Hematopoietic multipotent progenitor cell treated with erythropoietin and hydrocortisone succinate and interleukin-3 and kit ligand, for 4 days (in vitro differentiated cells): Measurements from ENCODE around the gene APOE.
"Not testable (repeated sequence)": the region's sequence is repeated elsewhere in the genome, so short reads cannot be mapped to it uniquely, and the experiment has no call there.

Experiments
- DNase-seq: peaks from one replicate; pipeline ENCODE4 v3.0.0-alpha.2; 2015

The APOE gene

DNA sequence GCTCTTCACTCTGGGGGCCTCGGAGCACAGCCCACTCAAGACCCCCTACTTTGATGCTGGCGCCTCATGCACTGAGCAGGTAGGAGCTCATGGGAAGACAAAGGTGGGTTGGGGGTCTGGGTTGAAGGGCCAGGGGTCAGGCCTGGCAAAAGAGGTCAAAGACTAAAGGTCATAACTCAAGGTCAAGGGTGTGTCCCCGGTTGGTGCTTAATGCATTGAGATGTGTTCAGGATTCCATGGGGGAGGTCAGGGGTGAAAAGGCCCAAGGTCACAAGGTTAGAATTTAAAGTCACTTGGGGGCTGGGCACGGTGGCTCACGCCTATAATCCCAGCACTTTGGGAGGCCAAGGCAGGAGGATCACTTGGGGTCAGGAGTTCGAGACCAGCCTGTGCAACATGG is 19.5 kb upstream of the APOE start:
- DNase-seq: no peak

DNA sequence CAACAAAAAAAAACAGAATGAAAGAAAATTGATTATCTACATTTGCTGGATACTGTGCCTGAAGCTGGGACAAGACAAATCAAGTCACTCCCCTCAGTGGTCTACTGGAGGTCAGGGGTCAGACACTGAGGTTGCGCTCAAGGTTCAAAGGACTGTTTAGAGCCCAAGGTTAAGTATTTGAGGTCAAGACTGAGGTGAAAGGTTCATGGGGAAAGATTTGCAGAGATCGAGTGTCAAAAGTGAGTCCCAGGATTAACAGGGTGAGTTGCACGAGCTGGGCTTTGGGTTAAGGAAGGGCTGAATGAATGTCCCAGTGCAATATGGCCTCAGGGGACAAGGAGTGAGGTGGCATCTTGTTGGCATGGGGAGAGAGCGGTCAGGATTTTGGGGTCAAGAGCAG is 17.9 kb upstream of the APOE start:
- no peak for DNase-seq

DNA sequence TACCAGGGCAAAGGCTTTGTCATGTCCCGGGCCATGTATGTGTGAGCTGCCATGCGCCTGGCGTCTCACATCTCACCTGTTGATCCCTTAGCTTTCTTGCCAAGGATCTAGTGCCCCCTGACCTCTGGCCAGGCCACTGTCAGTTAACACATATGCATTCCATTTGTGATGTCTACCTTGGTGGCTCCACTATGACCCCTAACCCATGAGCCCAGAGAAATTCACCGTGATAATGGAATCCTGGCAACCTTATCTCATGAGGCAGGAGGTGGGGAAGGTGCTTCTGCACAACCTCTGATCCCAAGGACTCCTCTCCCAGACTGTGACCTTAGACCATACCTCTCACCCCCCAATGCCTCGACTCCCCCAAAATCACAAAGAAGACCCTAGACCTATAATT is 17.3 kb upstream of the APOE start:
- DNase-seq: not testable (repeated sequence)

DNA sequence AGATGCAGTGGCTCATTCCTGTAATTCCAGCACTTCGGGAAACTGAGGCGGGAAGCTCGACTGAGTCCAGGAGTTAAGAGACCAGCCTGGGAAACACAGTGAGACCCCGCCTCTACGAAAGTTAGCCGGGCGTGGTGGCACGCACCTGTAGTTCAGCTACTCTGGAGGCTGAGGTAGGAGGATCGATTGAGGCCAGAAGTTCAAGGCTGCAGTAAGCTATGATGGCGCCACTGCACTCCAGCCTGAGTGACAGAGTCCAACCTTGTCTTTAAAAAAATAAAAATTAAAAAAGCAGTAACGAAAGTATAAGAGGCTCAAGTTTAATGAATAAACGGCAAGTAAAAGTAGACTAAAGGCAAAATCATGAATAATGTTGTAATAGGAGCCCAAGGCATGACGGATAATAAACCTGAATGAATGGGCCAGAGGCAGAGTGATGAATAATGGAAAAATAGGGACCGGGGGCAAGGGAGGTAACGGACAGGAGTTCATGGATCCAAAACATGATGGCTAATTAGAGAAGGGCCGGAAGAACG is 15.7 kb upstream of the APOE start:
- no peak for DNase-seq

DNA sequence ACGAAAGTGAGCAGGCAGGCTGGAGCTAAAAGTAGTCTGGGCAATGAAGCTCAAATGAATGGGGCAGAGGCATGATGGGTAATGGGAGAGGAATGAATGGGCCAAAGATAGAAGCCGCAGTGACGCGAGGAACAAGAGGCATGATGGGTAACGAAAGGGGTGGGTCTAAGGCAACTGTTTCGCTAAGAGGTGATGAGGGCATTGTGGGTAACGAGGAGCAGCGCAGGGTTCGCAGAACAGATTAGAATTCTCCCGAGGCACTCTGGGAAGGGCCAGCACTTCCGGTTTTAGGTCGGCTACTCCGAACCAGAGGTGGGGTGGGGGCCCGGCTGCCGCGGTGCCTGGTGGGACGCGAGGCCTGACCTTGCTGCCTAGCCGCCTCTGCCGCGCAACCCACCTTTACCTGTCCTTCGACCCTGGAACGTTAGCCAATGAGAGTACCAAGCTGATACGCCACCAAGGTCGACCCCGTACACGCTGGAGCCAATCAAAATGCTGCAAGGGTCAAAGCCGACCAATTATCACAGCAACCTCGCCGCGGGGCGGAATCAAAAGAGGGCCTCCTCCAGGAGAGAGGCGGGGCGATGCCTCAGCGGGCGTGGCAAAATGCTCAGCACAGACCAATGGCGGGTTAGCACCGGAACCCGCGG is 15.1 kb upstream of the APOE start:
- peak; percentile 100 for DNase-seq

DNA sequence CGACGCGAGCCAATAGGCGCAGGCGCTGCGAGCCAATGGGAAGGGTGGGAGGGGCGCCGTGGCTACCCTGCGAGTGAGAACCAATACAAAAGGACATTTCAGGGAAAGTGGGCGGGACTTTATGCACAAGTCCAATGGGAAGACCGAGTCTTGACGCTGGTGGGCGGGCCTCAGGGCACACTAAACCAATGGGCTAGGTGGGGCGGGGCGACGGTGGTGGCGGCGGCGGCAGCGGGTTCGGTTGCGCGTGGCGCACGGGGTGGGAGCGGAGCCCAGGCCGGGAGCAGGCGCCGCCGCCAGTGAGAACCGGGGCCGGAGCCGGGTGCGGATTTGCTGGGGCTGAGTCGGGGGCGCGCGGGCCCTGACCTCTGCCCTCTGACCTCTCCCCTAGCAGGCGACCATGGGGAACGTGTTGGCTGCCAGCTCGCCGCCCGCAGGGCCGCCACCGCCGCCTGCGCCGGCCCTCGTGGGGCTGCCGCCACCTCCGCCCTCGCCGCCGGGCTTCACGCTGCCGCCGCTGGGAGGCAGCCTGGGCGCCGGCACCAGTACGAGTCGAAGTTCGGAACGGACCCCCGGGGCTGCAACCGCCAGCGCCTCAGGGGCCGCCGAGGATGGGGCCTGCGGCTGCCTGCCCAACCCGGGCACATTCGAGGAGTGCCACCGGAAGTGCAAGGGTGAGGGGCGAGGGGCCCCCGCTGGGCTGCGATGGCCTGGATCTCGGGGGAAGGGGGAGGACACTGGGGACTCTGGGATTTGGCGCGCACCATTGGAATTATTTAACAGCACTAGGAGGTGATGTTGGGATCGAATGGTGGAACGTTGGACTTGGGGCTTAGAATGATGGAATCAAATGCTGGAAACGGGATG is 14.3 kb upstream of the APOE start, which contains the start of gene TOMM40:
TSS of gene TOMM40 (plus strand) at position 239 of the 867 bp plus-strand sequence. CDS start at position 401, 162 bp downstream.
- peak; percentile 38 for DNase-seq

DNA sequence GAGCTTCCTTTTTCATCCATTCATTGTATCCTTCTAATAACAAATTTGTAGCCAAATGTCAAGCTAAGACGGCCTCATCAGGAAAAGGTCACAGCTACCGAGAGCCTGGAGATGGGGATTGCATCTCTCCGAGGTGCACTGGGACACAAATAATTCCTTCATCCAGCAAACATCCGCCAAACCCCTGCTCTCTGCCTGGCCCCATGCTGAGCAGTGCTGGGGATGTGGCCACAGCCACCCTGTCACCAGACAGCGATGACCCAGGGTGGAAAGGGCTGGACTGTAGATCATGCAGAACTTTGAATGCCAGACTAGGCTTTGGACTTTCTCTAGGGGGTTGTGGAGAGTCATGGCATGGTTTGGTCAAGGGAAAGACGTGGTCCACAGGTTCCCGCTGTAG is 12.7 kb upstream of the APOE start:
- no peak for DNase-seq

DNA sequence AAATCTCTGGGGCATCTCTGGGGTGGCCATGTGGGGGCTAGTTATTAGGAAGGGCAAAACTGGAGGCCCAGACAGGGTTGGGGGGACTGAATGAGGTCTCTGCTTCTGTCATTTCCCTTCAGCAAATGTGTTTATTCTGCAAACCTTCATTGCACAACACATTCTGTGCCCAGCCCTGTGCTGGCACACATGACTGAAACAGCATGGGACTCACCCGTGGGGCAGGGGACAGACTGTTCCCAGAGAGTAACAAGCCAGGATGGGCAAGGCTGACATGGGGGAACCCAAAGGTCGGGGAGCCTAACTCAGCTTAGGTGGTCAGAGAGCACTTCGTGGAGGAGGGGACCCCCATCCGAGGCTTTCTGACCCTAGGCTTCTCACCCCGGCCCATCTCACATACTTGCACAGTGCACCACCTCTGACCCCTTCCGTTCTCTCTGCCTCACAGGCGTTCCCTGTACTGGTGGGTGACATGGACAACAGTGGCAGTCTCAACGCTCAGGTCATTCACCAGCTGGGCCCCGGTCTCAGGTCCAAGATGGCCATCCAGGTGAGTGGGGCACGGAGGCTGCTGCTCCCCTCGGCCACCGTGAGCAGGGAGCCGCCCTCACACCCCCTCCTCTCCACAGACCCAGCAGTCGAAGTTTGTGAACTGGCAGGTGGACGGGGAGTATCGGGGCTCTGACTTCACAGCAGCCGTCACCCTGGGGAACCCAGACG is 12.1 kb upstream of the APOE start:
- no peak for DNase-seq

DNA sequence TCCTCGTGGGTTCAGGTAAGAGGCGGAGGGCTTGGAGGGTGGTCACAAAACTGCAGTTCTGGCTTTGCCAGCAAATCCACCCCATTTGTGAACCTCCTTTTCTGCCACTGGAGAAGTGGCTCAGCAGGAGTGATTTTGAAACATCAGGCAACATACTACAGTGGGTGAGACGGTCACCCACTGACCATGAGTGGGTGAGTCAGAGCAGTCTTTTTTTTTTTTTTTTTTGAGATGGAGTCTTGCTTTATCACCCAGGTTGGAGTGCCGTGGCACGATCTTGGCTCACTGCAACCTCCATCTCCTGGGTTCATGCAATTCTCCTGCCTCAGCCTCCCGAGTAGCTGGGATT is 11.6 kb upstream of the APOE start:
- no peak for DNase-seq

DNA sequence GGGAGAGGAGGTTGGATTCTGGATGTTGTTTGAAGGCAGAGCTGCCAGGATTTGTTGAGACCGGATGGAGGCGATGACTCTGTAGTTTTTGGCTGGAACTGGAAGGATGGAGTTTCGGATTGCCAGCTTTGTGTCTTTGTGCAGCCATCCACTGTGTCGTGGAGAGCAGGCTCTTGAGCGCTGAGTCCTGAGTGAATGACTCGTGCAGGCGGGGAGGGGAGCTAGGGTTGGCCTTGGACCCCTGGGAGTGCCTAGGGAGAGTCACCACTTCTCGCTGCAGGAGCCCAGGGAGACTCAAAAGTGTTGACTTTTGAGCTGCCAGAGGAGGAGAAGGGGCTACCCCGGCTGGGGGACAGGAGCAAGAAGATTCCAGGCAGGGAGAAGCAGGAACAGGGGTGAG is 10.7 kb upstream of the APOE start:
- DNase-seq: no peak

DNA sequence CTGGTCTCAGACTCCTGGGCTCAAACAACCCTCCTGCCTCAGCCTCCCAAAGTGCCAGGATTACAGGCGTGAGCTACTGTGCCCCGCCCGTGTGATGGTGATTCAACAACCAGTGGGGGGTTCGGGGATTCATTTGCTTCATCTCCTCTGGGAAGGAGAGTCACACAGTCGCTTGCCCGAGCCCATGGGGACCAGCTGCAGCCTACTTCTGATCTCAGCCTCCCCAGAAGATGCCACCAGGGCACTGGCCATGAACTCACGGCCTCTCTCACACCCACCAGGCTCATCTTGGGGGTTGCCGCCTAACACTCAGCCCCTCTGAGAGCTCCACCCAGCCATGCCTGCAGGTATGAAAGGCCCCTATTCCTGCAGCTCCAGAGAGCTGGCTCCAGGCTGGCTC is 7.8 kb upstream of the APOE start:
- DNase-seq: no peak

DNA sequence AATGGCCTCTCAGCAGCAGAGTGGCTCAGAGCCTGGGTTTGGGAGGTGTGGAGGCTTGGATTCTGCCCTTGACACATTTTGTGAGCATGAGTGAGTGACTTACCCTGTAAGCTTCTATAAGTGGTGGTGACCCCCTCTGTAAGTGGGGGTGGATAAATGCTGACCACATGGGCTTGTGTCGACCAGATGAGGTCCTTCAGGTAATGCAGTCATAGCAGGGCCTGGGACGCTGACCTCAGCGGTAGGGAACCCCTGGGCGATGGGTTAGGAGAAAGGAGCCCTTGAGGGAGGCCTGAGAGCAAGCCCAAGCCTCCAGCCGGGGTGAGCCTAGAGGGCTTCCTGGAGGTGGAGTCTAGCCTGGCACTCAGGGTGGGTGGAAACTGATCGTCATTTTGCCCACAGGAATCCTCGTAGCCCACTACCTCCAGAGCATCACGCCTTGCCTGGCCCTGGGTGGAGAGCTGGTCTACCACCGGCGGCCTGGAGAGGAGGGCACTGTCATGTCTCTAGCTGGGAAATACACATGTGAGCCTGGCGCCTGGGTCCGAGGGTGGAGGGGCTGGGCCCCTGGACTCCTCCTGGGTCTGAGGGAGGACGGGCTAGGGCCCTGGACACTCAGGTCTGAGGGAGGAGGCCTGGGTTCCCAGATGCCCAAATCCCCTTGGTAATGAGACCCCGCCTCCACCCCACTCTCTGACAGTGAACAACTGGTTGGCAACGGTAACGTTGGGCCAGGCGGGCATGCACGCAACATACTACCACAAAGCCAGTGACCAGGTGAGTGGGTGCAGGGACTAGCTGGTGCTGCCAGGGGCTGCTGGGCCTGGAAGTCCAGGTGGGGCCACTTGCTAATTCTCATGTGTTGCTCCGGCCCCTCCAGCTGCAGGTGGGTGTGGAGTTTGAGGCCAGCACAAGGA is 5.0 kb upstream of the APOE start:
- no peak for DNase-seq

DNA sequence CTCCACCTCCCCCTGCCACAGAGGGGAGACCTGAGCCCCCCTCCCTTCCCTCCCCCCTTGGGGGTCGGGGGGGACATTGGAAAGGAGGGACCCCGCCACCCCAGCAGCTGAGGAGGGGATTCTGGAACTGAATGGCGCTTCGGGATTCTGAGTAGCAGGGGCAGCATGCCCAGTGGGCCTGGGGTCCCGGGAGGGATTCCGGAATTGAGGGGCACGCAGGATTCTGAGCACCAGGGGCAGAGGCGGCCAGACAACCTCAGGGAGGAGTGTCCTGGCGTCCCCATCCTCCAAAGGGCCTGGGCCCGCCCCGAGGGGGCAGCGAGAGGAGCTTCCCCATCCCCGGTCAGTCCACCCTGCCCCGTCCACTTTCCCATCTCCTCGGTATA is 2.4 kb upstream of the APOE start:
- DNase-seq: no peak

DNA sequence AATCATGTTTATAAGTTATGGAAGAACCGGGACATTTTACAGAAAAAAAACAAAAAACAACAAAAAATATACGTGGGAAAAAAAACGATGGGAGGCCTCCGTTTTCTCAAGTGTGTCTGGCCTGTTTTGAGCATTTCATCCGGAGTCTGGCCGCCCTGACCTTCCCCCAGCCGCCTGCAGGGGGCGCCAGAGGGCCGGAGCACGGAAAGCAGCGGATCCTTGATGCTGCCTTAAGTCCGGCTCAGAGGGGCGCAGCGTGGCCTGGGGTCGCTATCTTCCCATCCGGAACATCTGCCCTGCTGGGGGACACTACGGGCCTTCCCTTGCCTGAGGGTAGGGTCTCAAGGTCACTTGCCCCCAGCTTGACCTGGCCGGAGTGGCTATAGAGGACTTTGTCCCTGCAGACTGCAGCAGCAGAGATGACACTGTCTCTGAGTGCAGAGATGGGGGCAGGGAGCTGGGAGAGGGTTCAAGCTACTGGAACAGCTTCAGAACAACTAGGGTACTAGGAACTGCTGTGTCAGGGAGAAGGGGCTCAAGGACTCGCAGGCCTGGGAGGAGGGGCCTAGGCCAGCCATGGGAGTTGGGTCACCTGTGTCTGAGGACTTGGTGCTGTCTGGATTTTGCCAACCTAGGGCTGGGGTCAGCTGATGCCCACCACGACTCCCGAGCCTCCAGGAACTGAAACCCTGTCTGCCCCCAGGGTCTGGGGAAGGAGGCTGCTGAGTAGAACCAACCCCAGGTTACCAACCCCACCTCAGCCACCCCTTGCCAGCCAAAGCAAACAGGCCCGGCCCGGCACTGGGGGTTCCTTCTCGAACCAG is 1.8 kb upstream of the APOE start:
- DNase-seq: peak; percentile 83

DNA sequence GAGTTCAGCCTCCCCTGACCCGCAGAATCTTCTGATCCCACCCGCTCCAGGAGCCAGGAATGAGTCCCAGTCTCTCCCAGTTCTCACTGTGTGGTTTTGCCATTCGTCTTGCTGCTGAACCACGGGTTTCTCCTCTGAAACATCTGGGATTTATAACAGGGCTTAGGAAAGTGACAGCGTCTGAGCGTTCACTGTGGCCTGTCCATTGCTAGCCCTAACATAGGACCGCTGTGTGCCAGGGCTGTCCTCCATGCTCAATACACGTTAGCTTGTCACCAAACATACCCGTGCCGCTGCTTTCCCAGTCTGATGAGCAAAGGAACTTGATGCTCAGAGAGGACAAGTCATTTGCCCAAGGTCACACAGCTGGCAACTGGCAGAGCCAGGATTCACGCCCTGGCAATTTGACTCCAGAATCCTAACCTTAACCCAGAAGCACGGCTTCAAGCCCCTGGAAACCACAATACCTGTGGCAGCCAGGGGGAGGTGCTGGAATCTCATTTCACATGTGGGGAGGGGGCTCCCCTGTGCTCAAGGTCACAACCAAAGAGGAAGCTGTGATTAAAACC is 1.1 kb upstream of the APOE start:
- DNase-seq: peak; percentile 35

DNA sequence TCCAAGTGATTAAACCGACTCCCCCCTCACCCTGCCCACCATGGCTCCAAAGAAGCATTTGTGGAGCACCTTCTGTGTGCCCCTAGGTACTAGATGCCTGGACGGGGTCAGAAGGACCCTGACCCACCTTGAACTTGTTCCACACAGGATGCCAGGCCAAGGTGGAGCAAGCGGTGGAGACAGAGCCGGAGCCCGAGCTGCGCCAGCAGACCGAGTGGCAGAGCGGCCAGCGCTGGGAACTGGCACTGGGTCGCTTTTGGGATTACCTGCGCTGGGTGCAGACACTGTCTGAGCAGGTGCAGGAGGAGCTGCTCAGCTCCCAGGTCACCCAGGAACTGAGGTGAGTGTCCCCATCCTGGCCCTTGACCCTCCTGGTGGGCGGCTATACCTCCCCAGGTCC is 2.0 kb downstream of the APOE start:
- no peak for DNase-seq

DNA sequence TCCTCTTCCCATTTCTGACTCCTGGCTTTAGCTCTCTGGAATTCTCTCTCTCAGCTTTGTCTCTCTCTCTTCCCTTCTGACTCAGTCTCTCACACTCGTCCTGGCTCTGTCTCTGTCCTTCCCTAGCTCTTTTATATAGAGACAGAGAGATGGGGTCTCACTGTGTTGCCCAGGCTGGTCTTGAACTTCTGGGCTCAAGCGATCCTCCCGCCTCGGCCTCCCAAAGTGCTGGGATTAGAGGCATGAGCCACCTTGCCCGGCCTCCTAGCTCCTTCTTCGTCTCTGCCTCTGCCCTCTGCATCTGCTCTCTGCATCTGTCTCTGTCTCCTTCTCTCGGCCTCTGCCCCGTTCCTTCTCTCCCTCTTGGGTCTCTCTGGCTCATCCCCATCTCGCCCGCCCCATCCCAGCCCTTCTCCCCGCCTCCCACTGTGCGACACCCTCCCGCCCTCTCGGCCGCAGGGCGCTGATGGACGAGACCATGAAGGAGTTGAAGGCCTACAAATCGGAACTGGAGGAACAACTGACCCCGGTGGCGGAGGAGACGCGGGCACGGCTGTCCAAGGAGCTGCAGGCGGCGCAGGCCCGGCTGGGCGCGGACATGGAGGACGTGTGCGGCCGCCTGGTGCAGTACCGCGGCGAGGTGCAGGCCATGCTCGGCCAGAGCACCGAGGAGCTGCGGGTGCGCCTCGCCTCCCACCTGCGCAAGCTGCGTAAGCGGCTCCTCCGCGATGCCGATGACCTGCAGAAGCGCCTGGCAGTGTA is 2.7 kb downstream of the APOE start:
- DNase-seq: no peak

DNA sequence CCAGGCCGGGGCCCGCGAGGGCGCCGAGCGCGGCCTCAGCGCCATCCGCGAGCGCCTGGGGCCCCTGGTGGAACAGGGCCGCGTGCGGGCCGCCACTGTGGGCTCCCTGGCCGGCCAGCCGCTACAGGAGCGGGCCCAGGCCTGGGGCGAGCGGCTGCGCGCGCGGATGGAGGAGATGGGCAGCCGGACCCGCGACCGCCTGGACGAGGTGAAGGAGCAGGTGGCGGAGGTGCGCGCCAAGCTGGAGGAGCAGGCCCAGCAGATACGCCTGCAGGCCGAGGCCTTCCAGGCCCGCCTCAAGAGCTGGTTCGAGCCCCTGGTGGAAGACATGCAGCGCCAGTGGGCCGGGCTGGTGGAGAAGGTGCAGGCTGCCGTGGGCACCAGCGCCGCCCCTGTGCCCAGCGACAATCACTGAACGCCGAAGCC is 3.3 kb downstream of the APOE start:
- no peak for DNase-seq

DNA sequence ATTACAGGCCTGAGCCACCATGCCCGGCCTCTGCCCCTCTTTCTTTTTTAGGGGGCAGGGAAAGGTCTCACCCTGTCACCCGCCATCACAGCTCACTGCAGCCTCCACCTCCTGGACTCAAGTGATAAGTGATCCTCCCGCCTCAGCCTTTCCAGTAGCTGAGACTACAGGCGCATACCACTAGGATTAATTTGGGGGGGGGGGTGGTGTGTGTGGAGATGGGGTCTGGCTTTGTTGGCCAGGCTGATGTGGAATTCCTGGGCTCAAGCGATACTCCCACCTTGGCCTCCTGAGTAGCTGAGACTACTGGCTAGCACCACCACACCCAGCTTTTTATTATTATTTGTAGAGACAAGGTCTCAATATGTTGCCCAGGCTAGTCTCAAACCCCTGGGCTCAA is 4.2 kb downstream of the APOE start:
- peak; percentile 73 for DNase-seq

DNA sequence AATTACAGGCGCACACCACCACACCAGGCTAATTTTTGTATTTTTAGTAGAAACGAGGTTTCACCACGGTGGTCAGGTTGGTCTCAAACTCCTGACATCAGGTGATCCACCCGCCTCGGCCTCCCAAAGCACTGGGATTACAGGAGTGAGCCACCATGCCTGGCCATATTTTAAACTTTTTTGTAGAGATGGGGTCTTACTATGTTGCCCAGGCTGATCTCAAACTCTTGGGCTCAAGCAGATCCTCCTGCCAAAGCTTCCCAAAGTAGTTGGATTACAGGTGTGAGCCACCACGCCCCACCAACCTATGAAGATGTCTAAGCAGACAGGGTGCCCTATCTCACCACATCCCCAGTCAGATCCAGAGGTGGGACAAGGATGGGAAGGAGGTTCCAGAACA is 6.3 kb downstream of the APOE start:
- DNase-seq: not testable (repeated sequence)
